ENCODE results near the gene MRC1.

MRC1 gene

DNA sequence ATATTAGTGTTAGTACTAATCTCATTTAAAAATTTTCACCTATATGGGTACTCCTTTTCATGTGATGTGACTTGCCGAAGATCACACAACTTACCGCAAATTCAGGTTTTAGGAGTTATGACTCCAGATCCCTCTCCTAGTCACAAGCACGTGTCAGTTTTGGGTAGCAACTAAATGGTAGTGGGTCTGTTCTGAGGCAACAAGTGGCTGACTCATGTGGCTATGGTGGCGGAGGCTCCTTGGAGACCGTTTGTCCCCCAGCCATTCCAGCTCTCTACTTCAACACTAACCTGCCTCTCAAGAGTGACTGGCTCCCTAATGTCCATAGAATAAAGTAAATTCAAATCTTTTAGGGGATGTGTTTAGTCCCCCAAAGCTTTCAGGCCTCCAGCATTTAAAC, 39.5 kb downstream of the MRC1 start:
- no peak for DNase-seq

DNA sequence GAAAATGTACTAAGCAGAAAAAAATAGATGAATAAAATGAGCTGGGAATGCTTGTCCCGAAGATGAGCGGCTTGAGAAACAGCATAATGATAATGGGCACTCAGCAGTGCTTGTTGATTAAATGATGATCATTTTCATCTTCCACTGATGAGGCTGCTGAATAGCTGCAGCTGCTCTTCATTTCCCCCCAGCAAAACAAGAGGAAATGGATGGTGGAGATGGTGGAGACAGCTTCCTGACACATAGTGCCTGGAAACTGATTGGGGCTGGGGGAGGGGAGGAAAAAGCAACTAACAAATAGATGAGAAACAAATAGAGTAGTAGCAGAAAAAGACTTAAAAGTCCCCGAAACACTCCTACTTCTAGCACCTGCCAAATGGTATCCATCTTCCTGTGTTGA, 41.4 kb downstream of the MRC1 start:
- no peak for DNase-seq

DNA sequence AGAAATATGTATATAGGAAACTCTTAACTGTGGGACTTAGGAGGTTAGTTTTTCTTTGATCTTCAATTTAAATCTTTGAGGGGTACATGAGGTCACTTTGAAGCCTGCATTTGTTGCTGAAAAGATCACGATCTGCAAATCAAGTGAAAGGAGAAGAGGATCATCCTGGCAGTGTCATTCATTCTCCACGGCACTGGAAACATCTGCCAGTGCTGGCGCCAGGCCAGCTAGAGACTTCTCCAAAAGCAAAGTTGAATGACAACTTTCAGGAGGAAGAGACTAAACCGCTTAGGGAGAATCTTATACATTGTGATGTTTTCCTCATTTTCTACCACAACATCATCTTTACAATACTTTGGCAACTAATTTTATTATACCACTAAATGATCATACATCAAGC, 42.5 kb downstream of the MRC1 start:
- peak; percentile 17 for DNase-seq

DNA sequence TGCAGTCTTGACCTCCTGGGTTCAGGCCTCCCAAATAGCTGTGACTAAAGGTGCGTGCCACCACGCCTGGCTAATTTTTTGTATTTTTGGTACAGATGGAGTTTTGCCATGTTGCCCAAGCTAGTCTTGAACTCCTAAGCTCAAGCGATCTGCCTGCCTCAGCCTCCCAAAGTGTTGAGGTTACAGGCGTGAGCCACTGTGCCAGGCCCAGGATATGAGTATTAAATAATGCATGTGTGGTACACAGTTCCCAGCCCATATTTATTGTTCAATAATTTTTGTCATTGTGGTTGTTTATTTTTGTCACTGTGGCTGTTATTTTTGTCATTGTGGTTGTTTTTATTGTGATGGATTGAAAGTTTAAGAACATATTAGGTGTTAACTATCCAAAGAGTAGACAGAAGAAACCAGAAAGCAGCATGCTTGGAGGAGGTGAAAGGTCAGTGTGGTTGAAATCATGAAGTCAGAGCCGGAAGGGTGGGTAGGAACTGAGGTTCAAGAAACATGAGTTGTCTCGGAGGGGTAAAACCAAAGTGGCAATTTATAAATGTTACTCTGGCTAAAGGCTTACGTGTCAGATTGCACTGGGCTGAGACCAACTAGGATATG, 45.0 kb downstream of the MRC1 start:
- DNase-seq = peak; percentile 30

DNA sequence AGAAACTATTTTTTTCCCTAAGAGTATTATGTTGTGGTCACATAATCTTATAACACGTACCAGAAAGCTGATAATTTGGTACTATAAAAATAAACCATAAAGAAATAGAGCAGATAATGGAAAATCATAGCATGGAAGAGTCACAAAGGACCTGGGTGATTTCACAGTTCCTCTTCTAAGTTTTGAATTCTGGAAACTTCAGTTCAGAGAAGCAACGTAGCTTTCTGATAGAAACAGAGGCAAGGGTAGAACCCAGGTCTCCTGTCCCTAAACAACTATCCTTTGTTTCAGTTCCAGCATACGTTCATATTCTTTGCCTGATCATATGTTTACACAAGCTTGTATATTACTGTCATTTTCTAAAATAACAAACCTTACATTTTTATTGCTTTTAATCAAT, 47.9 kb downstream of the MRC1 start:
- no peak for DNase-seq

DNA sequence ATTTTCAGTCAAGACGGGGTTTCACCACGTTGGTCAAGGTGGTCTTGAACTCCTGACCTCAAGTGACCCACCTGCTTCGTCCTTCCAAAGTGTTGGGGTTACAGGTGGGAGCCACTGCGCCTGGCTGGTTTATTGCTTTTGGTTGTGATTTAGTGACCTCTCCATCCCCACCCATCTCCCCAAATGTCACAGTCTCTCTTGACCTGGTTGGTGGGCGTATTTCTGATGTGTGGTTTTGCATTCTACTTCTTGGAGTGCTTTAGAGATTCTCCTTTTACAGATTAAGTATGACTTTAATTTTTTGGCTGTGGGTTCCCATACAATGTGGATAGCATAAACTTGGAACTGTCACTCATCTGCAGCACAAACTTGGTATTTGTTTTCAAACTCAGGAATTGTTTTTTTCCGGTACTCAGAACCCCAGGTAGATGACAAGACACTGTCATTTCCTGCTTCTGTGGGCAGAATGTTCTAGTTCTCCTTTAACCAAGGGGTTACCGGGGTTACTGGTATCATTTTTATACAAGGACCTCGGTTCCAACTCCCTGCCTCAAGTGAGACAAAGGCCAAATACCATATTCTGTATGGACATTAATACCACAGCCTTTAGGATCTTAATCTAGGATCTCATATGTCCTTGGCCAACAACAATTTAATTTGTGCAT, 50.5 kb downstream of the MRC1 start:
- peak; percentile 49 for DNase-seq

DNA sequence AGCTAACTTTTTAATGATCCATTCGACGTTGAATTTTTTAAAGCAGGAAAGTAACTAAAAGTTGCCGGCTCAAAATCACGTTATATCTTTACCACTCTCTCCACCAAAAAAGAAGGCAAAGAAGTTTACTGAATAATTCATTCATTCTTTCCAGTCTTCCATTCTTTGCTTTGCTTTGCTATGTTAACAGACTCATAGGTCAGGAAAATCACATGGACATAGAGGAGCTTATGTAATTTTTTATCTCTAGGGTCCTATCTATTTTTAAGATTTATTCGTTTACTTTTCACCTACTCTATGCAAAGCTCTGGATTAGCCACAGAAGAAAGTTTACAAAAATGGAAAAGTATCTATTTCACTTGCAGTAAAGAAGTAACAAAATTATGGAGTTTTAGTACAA, 52.6 kb downstream of the MRC1 start:
- no peak for DNase-seq

DNA sequence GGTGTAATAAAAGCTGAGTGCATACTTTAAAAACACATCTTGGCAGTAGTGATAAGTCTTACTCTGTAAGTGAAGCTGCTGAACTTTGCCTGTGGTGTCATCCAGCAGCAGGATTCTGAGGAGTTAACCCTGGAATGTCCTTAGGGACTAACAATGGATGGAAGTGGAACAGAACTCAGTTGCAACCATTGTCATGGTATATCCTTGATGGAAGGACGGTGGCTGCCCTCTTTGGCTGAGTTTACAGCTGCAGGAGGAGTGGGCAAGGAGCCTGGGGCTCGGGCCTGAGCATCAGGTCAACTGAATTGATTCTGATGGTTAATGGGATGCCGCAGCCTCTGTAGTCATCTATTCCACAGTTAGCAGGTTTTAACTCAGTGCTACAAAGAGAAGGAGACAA, 56.2 kb downstream of the MRC1 start:
- no peak for DNase-seq

DNA sequence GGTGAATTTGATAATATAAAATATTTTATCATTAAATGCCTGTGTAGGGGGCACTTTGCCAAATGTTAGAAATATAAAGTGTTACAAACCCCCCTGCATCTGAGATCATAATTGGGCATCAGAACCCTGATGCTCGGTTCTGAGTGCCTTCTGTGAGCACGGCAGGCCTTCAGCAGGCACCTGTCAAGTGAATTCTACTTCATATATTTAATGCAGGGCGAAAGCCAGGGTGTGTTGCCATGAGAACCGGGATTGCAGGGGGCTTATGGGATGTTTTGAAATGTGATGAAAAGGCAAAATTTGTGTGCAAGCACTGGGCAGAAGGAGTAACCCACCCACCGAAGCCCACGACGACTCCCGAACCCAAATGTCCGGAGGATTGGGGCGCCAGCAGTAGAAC, 57.2 kb downstream of the MRC1 start:
- DNase-seq = no peak

DNA sequence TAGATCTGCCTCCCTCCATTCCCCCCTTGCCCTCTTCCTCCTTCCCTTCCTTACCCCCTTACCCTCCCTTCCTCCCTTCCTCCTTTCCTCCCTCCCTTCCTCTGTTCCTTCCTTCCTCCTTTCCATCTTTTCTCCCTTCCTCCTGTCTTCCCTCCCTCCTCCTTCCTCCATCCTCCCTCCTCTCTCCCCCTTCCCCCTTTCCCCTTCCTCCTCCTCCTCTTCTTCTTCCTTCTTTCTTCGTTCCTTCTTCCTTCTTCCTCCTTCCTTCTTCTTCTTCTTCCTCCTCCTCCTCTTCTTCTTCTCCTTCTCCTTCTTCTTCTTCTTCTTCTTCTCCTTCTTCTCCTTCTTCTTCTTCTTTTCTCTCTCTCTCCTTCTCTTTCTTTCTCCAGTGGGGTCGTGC, 57.9 kb downstream of the MRC1 start:
- no peak for DNase-seq

DNA sequence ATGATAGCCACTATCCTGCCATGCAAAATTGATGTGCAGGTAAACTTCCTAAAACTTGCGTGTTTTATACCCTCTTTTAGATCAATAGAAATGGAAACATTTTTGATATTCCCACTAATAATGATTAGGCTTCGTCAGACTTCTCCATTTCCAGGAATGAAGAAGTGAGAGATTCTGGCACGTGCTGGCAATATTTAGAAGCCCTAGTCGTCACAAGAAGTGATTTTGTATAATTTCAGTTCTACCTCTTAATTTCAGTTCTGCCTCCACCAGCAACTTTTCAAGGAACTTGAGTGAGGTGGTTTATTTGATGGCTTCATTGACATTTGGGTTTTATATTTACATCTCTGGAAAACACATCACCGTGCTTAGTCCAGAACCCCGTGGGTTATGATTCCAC, 61.9 kb downstream of the MRC1 start:
- DNase-seq = no peak

DNA sequence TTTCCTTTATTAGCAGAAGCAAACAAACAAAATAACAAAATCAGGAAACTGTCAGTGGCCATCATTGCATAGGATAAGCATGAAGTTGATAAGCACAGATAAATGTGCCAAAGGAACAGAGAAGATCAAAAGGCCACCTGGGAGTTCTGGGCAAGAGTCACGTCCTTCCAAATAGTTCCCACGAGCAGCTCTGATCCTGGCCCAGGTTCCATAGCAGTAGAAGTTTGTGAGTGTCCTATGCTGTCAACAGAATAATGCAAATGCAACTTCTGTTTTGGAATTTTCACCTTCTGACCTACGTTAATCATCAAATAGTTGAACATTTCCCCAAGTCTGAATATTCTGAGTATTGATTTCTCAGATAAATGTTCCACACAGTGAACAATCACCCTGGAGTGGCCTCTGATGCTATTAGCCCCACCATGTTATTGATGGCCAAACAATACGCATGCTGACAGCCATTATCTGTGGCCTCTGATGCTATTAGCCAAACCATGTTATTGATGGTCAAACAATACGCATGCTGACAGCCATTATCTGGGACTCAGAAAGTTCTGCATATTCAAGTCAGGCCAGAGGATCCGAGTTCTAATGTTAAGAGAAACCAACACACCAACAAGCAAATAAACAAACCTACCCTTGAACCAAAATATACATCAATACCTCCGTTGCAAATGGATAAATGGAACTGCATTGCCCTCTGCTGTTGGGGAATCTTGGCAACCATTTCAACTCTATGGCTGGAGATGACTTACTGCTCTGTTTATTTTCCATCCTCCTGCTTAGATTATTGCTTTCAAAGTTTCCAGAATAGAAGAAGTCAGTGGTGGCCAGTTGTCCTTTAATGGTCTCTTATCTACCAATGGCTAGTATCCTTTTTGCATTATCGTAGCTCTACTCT, 63.3 kb downstream of the MRC1 start:
- peak; percentile 30 for DNase-seq

DNA sequence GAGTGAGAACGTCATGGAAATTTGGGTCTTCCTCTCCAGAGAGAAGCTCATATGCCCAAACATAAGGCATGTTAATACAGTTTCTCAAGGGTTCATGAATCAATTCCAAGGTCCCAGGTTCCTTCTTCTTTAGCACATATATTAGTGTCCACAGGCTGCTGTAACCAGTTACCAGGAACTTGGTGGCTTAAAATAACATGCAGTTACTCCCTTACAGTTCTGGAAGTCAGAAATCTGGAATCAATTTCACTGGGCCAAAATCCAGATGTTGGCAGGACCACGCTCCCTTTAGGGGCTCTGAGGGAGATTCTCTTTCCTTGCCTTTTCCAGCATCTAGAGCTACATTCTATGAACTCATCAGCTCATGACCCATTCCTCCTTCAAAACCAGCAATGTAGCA, 64.8 kb downstream of the MRC1 start:
- DNase-seq = no peak

DNA sequence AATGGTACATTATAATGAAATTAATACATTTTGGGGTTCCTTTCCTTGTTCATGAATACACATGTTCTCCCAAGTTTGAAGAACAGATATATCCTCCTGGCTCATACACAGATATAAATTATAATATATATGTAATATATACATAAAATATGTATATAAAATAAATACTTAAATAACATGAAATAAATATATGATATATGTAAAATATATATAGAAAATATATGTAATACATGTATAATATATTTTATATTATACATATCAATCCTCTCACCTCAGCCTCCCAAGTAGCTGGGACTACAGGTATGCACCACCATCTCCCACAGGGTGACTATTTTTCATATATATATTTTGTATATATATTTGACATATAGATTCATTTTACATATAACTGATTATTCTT, 68.0 kb downstream of the MRC1 start:
- DNase-seq = no peak

DNA sequence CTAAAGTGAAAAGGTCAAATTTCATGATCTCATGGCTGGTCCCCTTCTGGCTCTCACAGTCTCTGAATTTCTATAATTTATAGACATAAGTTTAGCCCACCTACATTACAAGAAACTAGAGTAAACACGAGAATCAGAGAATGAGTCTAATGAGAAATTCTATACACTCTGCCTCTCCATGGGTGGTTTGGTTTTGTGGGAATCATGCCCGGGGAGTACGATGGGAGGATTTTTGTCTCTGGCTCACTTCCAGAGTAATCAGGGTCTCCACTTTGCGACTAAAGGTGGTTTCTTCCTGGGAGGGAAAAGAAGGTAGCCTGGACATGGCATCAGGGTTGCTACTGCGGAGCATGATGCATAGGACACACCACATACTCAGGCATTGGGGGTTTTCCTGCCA, 69.7 kb downstream of the MRC1 start:
- no peak for DNase-seq

DNA sequence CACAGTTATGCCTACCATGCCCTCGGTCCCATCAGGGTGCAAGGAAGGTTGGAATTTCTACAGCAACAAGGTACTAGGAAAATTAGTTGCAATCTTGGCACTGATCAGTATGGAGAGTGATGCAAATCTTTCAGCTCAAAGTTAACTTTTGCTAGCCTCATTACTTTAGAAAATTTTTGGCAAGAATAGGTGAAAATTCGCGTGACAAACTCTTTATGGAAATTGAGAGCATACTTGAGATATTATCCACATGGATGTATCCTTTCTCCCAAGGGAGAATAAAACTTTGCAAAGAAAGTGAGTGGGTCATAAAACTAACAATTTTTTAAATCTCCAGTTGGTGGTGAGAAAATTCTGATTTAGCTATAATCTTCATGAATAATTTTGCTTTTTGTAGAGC, 71.5 kb downstream of the MRC1 start:
- no peak for DNase-seq

DNA sequence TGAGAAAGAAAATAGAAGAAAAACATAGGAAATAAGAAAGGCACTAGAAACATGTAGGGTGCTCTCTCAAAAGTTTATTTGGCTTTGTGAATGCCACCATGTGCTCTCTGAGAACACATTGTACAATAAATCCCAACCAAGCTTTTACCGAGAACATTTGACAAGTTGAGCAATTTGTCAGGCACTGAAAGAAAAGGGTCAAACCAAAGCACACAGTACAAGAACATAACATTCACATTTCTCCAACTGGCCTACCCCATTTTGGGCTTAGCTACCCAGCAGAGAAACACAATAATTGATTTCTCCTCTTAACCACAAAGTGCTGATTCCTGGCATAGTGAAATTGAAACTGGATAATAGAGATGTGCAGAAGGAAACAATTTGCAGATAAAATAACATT, 73.4 kb downstream of the MRC1 start:
- DNase-seq = no peak

DNA sequence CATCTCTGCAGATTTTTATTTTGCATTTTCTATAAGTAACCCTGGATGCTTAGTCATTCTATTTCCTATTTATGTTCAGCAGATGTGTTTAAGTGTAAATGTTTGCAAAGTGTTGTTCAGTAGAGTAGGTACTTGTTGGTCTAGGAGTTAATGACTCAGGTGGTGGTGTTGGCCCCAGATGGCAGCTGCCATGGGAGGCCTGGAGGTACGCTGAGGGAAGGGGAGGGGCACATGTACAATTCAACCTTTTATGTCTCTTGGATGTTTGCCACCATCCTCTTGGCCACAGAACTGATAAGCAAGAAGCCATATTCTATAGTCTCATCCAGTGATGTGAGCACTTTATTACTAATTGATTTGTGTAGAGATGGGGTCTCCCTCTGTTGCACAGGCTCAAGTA, 74.5 kb downstream of the MRC1 start:
- no peak for DNase-seq

DNA sequence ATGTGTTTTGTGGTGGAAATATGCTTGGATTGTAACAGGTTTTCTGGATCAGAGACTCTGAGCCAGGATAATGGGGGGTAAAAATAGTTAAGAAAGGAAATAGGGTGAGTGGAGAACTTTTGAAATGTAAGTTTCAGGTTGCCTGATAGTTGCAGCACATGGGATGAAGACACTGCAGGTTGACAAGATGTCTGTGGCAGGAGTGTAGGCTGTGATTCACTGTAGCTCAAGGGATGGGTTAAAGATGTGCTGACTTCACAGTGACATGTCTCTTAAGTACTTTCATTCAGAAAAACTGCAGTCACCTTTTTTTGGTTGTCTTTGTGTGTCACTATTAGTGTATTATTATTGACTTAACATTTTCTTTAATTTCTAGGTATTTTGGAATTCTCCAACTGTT, 79.0 kb downstream of the MRC1 start:
- DNase-seq = no peak

DNA sequence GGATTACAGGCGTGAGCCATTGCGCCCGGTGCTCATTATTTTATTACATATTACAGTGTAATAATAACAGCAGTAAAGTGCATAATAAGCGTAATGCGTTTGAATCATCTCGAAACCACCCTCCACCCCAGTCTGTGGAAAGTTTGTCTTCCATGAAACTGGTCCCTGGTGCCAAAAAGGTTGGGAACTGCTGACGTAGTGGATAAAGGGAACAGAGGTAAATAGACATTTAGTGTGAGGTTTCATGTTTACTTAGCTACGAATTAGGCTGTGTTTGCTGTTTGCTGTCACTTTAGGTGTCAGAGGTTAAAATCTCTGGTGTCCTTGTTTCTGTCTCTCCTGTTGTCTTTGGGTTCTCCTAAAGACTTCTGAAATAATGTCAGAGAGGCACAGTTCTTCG, 82.3 kb downstream of the MRC1 start:
- DNase-seq = no peak

DNA sequence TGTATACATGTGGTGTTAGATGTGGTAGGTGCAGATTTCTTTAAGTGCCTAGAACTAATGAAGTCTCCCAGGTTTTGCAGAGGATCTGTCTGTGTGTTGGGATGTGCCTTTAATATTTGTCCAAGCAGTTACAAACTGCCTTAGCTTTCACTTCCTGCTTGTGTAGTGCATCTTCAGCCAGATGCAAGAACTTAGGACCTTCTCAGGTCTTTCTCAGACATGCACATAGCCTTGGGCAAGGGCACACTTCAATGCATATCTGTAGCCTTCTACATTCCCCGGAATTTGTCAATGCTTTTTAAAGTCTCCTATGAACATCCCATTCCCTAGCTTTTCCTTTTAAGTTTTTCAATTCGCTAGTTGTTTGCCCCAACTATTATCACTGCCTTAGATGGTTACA, 95.4 kb downstream of the MRC1 start:
- no peak for DNase-seq

DNA sequence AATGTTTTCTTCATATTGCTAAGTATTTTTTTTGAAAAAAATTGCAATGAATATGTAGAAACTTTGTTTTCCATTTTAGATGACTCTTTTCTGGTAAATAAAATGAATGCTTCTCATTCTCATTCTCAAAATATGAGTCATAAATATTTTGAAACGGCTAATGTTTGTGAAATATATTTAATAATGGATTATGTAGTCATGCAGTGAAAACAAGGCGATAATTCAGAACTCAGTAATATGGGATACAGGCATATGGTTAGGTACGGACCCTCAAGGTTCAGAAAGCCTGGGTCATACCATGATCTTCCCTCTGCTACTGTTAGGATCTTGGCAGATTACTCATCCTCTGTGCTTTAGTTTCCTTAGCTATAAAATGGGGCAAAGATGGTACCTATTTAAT, 96.3 kb downstream of the MRC1 start:
- DNase-seq = no peak

DNA sequence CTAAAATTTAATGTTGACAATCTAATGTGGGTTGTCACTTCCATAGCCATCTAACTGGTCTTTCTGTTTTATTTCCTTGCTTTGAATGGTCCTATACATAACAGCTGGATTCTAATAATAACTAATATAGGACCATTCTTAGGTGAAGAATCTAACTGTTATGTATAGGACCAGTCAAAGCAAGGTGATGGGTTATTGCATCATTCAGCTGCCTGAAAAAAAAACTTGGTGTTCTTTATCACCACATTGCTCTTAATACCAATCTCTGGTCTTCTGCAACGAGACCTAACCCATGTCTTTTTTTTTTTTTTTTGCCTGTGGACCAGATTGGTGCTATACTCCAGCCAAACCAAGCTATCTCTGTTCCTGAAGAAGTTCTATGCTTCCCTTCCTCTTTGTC, 96.9 kb downstream of the MRC1 start:
- DNase-seq = no peak

DNA sequence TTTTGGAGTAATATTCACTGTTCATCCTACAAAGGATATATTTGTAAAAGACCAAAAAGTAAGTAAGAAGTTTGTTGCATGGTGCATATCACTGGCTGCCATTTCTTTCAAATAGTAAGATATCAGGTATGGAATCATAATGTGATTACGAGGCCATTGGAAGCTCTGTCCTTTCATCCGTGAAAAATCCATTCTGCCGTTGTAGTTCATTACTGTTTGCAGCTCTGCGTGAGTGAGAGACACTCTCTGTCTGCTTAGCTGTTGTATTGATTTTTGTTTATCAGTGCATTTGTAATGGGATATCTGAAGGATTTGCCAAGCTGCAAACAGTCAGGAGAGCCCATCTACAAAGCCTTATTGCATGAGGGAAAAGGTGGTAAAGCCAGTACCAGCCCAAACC, 98.5 kb downstream of the MRC1 start:
- DNase-seq = no peak

Data from CD4-positive, alpha-beta T cell treated with Interleukin-21 for 1 hour (primary cell).